ENCODE measurements around the gene KCNJ6. TPM values are rescaled to one million over a fixed set of nuclear protein-coding genes. Genes with fewer than 3 reads are reported as not detected.

KCNJ6 gene
- total RNA-seq, 1 experiment from 2014 or later = not detected

- no peak for TF ChIP-seq ZBTB33 (IDR thresholded peaks at IDR 0.05; ENCODE audit: extremely low read depth, insufficient replicate concordance, low read length)
- no peak for TF ChIP-seq ZNF274 (IDR thresholded peaks at IDR 0.05; ENCODE audit: low read depth, low read length)
Observed at GRCh38 chr21:37684547-37684946, 231.7 kb downstream of the KCNJ6 start (continued).

GRCh38 chr21:37684115-37684493 lies 232.2 kb downstream of the KCNJ6 start:
- H3K9me2 ChIP-seq (ENCODE audit: insufficient read depth) = no peaks in the 10 kb centered on the region
- H3K27ac ChIP-seq (ENCODE audit: low read depth, low read length) = no peak overlapping the region
- no peaks in the 10 kb centered on the region for H3K4me1 ChIP-seq (ENCODE audit: control insufficient read depth in 1 of 2, insufficient read depth in 2 of 2, low read length in 2 of 2)
- intact Hi-C loops (cut with micrococcal nuclease) = no loop called here
- H3K4me2 ChIP-seq (ENCODE audit: low read length) = no peak overlapping the region
- H2AFZ ChIP-seq (ENCODE audit: low read depth, low read length, poor library complexity, severe bottlenecking) = no peak overlapping the region
- H3K9me3 ChIP-seq (ENCODE audit: control insufficient read depth in 1 of 2, insufficient read depth in 1 of 2, low read depth in 1 of 2, low read length in 2 of 2) = no peaks in the 10 kb centered on the region
- no peaks in the 10 kb centered on the region for H3K36me3 ChIP-seq (ENCODE audit: control insufficient read depth in 1 of 2, insufficient read depth in 2 of 2, low read length in 2 of 2)
- no peak overlapping the region for H3K4me3 ChIP-seq (replicated peaks in 1 of 2; ENCODE audit: low read depth in 1 of 2, low read length in 2 of 2)
- POLR2A ChIA-PET = no interaction called here
- ATAC-seq (no peak), DNase-seq (ENCODE audit: low read depth, low spot score) (no peak)
- no peak overlapping the region for H3K9ac ChIP-seq (ENCODE audit: low read length)
- RAD21 ChIA-PET (ENCODE audit: low non-redundant PET in 1 of 2, low total read pairs in 2 of 2, uncharacterized antibody in 2 of 2, unreplicated experiment in 2 of 2) = no interaction called here
- no peaks in the 10 kb centered on the region for H4K20me1 ChIP-seq (ENCODE audit: insufficient read depth)
- peaks cover 38% of the 10 kb centered on the region for H3K27me3 ChIP-seq (ENCODE audit: insufficient read depth, low read length)
- BruUV-seq (replicated peaks) = no TSS peak
- no peaks in the 10 kb centered on the region for H3K79me2 ChIP-seq (ENCODE audit: insufficient read depth, low read length)
- TF ChIP-seq MAX (IDR thresholded peaks at IDR 0.05) = no peak
- no peak for TF ChIP-seq EZH2phosphoT487 (IDR thresholded peaks at IDR 0.05; ENCODE audit: borderline replicate concordance)
- TF ChIP-seq TCF7L2 (IDR thresholded peaks at IDR 0.05; ENCODE audit: borderline replicate concordance, extremely low read depth, insufficient read depth, insufficient read length) = no peak
- no peak for TF ChIP-seq POLR2A (IDR thresholded peaks at IDR 0.05; ENCODE audit: borderline replicate concordance, extremely low read depth, insufficient read depth, insufficient read length)
- no peak for TF ChIP-seq SIN3A (IDR thresholded peaks at IDR 0.05; ENCODE audit: low read depth)
- TF ChIP-seq FOSL1 (IDR thresholded peaks at IDR 0.05; ENCODE audit: low read depth) = no peak
- no peak for TF ChIP-seq EGR1 (IDR thresholded peaks at IDR 0.05; ENCODE audit: low read depth)
- no peak for TF ChIP-seq ZNF274 (IDR thresholded peaks at IDR 0.05; ENCODE audit: low read depth, low read length)
- TF ChIP-seq ELF1 (IDR thresholded peaks at IDR 0.05; ENCODE audit: borderline replicate concordance, low read depth) = no peak
- TF ChIP-seq RAD21 (IDR thresholded peaks at IDR 0.05; ENCODE audit: low read depth) = no peak
- TF ChIP-seq CEBPB (IDR thresholded peaks at IDR 0.05; ENCODE audit: low read depth) = no peak
- TF ChIP-seq REST (IDR thresholded peaks at IDR 0.05; ENCODE audit: low read depth) = no peak
- TF ChIP-seq JUND (IDR thresholded peaks at IDR 0.05) = no peak
- no peak for TF ChIP-seq EZH2 (IDR thresholded peaks at IDR 0.05)
- no peak for TF ChIP-seq SP1 (IDR thresholded peaks at IDR 0.05; ENCODE audit: low read depth)
- TF ChIP-seq CBX3 (IDR thresholded peaks at IDR 0.05; ENCODE audit: low read depth) = no peak
- TF ChIP-seq ZBTB33 (IDR thresholded peaks at IDR 0.05; ENCODE audit: extremely low read depth, insufficient replicate concordance, low read length) = no peak
- CTCF ChIA-PET = no interaction called here

All from HCT116 (cell line).